ENCODE results near the gene PANX2.
"Not testable (repeated sequence)": the region's sequence is repeated elsewhere in the genome, so short reads cannot be mapped to it uniquely, and the experiment has no call there.

Gene PANX2

DNA sequence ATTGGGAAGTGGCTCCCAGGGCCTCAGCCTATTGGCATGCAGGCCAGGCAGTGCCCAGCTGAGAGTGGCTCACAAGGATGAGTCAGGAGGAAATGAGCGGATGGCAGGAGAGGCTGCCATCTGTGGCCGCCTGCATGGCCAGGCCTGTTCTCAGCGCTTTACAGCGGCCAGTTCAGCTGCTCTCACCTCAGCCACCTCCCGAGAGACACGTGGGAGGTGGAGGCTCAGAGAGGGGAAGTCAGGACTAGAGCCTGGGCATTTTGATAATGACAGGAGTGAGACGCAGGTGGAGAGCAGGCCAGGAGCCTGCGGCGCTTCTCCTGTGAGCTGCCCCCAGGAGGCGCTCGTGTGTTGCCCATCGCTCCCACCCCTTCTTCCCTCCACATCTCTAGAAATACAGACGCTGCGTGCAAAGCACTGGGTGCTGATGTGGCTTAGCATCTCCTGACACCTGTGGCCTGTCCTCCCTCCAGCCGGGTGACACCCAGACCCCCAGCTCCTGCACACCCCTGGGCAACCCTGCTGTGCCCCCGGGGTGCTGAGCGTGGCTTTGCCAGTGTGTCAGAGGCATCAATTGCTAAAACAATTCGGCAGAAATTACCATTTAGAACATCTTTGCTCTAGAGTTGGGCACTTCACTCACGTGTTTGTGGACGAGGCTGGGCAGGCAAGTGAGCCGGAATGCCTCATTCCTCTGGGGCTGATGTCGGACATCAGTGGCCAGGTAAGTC is 21.4 kb upstream of the PANX2 start:
- DNase-seq, result peak; percentile 30

DNA sequence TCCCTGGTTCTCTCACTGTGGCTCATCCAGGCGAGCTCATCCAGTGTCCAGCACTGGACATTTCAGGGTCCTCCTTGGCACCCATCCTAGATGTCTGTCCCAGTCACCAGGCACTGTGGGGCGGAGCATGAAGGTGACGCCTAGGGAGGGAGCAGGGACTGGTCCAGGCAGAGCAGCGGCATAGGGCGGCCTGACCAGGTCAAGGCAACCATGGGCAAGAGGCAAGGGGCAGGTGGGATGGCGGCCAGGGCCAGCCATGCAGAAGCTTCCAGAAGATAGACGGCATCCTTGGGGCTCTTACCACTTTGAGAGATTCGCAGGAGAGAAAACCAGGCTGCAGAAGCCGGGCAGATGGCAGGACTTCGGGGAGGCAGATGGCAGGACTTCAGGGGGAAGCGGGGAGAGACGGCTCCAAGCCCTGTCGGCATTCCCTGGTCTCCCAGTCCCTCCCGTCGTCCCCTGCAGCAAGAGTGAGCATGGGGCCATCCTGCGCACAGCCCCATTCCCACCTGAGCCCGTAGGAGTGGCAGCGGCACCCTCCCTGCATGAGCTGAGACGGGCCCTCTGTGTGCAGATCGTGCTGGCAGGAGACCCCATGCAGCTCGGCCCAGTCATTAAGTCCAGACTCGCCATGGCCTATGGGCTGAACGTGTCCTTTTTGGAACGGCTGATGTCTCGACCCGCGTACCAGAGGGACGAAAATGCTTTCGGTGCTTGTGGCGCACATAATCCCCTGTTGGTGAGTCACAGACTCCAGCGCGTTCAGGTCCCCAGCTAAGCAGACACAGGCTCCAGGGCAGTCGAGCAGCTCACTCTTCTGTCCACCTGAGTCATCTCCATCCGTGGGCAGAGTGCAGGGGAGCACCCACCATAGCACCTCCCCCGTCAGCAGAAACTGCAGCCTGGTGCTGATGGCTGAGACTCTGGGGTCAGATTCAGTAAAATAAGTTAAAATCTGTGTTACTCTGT is 20.1 kb upstream of the PANX2 start:
- DNase-seq, result no peak

DNA sequence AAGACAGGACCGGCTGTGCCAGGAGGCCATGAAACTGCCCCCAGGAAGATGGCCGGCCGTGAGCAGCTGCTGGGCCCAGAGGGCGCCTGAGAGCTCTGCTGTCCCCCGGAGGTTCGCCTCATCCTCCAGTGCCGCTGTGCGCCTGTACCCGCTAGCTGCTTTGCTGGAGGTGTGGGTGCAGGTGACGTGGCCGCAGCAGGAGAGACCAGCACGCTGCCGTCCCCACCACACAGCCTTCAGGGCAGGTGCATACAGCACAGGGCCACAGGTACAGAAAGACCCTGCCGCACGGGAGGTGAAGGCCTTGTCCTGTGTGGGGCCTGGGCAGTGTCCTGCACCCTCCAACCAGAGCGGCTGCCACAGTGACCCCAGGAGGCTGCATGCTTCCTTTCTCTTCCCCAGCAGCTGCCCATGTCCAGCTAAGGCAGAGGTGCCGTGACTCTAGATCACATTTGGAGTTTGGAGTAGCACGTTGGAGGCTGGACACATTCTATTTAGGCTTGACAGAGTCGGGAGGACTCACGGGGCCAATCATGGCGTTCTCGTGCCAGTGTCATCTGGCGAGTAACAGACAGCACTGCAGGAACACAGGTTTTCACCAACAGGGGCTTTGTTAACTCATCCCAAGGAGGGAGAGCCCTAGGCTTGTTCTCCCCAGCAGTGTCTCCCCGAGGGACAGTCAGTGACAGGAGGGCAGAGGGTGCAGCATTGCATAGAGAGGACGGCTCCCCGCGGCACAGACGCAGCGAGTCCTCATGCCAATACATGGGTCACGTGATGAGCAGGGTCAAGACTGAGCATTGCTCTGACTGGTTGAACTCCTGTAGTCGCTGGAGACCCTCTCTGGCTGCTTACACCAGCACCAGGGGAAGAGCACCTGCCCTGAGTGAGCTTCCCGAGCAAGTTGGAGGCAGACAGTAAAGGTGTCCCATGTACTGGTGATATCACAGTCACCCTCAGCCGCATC is 18.7 kb upstream of the PANX2 start:
- DNase-seq, result no peak

DNA sequence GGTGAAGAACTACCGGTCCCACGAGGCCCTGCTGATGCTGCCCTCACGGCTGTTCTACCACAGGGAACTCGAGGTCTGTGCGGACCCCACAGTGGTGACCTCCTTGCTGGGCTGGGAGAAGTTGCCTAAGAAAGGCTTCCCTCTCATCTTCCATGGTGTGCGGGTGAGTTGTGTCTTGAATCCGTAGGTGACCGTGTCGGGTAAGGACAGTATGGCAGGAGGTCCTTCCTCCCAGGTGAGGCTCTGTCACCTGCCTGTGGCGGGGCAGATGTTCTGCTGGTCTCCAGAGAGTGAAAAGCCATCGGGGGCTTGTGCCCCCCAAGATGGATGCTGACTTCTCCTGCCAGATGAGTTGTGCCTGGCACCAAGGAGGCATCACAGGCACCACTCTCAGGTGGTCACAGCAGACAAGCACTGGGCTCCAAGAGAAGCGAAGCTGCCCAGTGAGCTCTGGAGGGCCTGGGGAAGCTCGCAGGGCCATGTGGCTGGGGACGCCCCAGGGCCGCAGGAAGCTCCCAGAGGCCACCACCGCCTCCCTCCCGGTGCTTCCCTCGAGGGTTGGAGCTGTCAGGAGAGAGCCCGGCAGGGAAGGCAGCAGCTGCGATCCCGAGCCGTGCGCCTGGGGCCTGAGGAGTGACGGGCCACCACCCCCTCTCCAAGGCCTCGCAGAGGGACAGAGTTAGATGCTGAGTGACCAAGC is 17.3 kb upstream of the PANX2 start:
- no peak for DNase-seq

DNA sequence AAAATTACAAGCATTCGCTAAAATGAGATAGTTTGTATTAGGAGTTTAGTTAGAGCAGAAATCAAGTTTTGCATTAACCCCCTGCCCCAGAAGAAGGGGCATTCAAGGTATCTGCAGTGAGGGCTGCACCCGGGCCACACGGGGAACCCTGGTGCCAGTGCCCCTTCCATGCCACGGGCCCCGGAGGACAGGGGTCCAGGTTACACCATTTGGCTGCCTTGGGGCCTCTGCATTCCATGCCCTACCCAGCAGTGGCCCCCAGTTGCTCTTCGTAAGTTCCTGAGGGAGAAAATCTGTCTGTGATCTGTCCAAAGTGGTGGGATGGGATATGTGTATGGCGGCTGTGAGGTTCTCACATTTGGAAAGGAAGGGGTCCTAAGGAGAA is 16.8 kb upstream of the PANX2 start:
- DNase-seq, result no peak

DNA sequence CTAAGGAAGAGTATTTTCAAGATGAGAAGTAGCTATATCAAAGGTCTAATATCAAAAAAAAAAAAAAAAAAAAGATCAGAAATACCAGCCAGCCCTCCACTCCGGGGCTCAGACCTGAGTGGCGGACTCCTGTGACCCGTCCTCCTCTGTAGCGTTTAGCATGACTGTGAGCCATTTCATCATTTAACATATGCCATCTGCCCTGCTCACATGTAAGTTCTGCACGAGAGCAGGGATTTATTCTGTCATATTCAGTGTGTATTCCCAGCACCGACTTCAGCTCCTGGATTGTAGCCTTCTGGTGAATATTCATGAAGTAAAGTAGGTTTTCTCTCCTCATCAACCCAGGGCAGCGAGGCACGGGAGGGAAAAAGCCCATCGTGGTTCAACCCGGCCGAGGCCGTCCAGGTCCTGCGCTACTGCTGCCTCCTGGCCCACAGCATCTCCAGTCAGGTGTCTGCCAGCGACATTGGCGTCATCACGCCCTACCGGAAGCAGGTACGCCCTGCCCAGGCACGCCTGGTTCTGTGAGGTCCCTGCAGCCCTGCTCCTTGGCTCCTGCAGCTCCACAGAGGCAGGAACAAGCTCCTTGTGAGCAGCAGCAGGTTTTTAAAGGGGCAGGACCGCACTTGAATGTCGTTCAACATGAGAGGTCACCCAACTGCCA is 12.7 kb upstream of the PANX2 start:
- DNase-seq, result no peak

DNA sequence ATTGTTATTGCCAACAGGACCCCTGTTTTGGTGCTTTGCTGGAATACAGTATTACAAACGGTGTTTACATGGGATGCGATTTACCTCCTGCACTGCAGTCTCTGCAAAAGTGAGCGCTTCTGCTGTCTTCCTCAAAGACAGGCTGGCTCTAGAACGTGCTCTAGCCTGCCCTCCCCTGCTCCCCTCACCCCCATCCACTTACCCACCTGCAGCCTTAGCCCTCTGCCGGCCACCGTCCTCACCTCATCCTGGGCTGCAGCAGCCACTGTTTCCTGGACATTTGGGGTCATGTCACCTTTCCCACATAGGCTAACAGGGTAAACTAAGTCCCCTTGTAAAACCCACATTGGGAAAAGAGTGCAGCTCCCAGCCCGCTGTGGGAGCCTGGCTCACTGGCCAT is 9.6 kb upstream of the PANX2 start:
- no peak for DNase-seq

DNA sequence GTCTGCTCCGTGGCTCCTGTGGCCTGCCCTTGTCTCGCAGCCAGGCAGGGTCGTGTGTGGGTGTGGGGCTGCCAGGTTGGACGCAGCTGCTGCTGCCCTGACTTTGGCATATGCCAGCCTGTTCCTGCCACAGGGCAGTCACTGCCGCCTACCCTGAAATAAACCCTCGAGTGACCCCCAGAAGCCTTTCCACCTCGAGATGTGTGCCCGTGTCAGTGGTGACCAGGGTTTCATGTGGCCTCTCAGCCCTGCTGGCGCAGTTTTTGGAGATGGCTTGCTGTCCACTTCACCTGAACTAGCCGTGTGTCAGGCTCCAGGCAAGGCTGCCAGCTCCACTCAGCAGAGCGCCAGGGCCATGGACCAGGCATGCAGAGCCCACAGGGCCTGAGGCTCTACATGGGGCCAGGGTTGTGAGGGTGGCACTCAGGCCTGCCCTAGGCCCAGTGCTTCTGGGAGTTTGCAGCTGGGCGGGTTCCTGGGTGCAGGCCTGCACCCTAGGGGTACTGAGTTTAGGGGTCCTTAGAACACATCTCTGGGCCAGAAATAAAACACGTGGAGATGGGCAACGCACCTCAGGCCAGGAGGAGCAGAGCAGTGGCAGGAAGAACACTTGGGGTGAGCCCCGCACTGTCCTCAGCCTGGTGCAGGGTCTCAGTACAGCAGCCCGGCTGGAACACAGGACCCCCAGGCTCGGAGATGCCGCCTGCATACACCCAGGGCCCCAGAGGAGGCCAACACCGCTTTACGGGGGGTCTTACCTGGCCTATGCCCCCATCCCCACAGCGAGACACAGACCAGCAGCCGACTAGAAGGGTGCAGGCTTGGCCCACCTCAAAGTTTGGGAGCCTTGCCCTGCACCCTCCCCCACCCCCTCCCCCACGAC is 8.8 kb upstream of the PANX2 start:
- no peak for DNase-seq

DNA sequence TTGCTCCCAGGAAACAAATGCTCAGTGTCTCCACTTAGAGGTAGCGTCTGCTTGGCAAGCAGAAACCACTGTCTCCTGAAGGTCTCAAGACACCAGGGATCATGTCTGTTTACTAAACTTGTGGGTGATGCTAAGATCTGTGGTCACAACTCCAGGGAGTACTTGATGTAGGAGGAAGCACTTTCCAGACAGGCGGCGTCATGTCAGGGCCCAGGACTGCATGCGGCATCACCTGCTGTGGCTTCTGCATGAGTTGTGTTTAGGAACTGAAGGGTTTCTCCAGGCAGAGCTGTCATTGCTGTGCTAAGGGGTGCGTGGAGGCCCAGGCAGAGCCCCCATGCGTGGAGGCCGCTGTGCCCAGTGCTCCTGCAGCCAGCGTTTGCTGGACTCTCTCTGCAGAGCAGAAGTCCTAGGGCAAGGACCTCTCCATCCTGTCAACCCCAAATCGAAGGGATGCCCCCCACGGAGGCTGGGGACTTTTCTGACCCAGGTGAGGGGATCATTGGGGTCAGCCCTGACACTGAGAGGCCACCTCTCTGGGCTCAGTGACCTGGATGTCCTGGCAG is 8.1 kb upstream of the PANX2 start:
- no peak for DNase-seq

DNA sequence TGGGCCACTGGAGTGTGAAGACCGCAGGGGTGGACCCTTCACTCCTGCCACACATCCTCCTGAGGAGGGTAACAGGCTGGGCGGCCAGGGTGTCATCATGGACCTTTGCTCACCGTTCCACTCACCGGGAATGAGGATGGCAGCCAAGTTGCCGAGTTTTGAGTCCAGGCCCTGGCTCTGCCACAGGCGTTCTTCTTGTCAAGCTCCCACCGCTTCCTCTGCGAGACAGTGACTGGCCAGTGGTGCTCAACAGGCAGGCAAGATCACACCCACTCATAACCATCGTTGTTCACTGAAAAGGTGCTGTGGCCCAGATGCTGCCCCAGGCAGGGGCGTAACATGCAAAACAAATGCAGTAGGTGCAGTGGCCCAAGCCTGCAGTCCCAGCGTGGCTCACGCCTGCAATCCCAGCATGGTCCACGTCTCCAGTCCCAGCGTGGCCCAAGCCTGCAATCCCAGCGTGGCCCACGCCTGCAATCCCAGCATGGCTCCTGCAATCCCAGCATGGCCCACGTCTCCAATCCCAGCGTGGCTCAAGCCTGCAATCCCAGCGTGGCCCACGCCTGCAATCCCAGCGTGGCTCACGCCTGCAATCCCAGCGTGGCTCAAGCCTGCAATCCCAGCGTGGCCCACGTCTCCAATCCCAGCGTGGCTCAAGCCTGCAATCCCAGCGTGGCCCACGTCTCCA is 5.0 kb upstream of the PANX2 start:
- no peak for DNase-seq

DNA sequence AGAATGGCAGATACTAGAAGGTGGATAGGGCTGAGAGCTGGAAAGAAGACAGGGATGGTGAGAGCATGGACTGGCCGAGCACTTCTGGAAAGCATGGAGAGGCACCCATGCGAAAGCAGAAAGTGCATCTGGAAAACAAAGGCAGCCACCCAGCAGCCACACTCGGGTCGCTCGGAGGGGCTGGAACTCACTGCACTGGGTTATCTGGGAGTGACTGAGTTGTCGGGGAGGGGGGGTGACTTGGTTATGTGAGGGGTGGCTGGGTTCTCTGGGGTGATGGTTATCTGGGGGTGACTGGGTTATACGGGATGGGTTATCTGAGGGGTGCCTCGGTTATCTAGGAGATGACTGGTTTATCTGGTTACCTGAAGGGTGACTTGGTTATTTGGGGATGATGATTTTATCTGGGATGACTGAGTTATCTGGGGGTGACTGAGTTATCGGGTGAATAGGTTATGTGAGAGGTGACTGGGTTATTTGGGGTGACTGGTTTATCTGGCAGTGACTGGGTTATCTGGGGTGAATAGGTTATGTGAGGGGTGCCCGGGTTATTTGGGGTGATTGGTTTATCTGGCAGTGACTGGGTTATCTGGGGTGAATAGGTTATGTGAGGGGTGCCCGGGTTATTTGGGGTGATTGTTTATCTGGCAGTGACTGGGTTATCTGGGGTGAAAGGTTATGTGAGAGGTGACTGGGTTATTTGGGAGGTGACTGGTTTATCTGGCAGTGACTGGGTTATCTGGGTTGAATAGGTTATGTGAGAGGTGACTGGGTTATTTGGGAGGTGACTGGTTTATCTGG is 2.6 kb upstream of the PANX2 start:
- DNase-seq, result no peak

DNA sequence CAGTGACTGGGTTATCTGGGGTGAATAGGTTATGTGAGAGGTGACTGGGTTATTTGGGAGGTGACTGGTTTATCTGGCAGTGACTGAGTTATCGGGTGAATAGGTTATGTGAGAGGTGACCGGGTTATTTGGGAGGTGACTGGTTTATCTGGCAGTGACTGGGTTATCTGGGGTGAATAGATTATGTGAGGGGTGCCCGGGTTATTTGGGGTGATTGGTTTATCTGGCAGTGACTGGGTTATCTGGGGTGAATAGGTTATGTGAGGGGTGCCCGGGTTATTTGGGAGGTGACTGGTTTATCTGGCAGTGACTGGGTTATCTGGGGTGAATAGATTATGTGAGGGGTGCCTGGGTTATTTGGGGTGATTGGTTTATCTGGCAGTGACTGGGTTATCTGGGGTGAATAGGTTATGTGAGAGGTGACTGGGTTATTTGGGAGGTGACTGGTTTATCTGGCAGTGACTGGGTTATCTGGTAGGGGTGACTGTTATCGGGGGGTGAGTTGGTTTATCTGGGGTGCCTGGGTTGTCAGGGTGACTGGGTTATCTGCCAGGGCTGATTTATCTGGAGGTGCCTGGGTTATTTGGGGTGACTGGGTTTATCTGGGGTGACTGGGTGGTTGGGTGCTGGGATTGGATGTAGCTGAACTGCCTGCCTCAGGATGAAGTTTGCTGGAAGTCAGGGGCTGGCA is 1.9 kb upstream of the PANX2 start:
- DNase-seq, result not testable (repeated sequence)

DNA sequence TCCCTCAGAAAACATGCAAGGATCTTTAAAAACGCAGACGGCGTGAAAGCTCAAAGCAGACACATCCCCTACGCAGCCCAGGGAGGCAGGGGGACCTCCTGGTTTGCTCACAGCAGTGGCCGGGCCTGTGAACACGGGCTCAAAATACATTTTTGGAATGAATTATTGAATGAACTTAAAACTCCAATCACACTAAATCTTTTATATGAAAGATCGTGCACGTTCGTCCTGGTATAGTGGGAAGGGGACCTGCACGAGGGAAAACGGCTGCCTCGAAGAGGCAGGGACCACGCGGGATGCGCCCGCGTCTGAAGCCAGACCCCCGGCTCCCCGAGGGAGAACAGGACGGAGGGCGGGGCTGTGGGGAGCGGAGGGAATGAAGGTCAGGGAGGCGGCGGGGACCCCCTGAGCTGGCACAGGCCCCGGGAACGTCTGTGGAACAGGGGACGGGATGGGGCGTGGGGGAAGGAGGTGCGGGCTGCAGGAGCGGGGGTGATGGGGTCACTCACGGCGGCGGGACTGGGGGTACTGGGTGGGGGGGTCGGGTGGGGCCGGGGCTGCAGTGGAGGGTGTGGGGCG is 1.3 kb upstream of the PANX2 start:
- no peak for DNase-seq

DNA sequence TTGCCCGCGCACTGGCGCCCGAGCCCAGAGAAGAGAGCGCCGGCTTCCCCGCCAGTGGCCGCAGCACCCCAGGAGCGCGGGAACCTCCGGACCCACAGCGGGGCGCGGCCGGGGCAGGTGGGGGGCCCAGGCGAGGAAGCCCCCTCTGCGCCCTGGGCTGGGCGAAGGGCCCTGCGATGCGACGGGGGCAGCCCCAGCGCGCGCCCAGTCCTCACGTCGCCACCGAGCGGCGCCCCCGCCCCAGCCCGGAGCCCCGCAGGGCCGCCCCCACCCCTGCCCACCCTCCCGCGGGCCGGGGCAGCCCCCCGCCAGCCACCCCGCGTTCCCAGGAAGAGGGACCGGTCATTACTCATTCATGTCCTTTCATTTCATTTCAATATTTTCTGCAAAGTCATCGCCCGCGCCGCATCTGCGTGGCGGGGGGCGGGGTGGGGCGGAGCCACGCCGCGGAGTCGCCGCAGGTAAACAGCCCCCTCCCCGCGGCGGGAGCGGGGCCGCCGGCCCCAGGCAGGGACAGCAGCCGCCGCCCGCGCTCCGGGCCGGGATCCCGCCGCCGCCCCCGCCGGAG is 673 bp upstream of the PANX2 start:
- no peak for DNase-seq

DNA sequence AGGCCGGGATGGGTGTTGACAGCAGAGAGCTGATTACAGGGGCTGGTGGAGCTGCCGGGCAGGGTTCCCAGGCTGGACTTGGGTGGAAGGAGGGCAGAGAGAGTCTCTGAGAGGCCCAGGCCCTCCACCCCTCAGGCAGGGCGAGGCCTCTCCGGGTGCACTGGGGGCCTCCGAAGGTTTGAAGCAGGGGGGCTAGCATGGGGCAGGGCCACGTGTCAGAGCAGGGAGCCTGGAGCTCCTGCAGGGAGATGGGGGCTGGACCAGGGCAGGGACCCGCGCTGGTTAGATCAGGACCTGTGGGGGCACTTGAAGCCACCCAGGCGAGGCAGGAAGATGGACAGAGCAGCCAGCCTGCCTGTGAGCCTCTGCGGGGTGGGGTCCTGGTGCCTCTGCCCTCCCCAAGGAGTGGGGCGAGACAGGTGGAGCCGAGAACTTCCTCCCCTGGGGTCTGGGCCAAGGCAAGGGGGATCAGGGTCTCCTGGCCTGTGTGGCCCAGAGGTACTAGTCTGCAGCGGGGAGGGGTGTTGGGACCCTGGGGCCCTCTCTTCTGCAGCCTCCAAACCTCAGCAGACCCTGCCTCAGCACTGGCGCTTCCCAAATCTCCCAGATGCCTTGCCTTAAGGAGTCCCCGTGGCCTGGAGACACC is 911 bp downstream of the PANX2 start:
- DNase-seq, result no peak

DNA sequence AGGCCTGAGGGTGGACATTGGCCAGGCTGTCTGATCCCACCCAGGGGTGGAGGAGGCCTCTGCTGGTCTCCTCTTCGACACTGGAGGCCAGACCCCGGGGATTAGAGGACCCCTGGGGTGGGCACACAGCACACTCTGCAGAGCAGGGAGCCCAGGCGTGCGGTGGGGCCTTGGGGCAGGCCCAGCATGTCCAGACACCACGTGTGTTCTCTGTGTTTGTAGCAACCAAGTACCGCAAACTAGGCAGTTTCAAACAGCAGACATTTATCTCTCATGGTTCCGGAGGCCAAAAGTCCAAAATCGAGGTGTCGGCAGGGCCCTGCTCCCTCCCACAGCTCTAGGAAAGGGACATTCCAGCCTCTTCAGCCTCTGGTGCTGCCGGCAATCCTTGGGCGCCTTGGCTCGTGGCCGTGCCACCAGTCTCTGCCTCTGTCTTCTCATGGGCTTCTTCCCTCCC is 1.5 kb downstream of the PANX2 start:
- no peak for DNase-seq
